ENCODE measurements around the gene SLIT3. TPM values are rescaled to one million over a fixed set of nuclear protein-coding genes. Genes with fewer than 3 reads are reported as not detected.
A peak's percentile ranks its signal among the peaks of the same experiment; 100 is the strongest.

The SLIT3 gene
- total RNA-seq, 3 donors from 2014 or later = 30.7 to 103 (median 54.1) TPM

GRCh38 chr5:168765551-168766425, 535.2 kb downstream of the SLIT3 start:
- Histone ChIP-seq H3K27me3 (no peaks in the 10 kb centered on the region), H3K4me3 (no peak overlapping the region), H3K4me1 (no peaks in the 10 kb centered on the region), H3K9me3 (no peaks in the 10 kb centered on the region), H3K36me3 (no peaks in the 10 kb centered on the region), H3K27ac (peak overlapping the region in 1 of 2 donors; percentile 48)
- intact Hi-C loops (cut with DNase I; ENCODE audit: low total_unique reads) = no loop called here
- TF ChIP-seq POLR2A (IDR thresholded peaks at IDR 0.05) (no peak), CTCF (IDR thresholded peaks at IDR 0.05) (no peak), POLR2AphosphoS5 (IDR thresholded peaks at IDR 0.05) (no peak)
- no peak for DNase-seq (ENCODE audit: low spot score in 2 of 2)

- intact Hi-C loops (cut with DNase I; ENCODE audit: low total_unique reads) = no loop called here
- Histone ChIP-seq H3K9me3 (no peaks in the 10 kb centered on the region), H3K4me3 (no peak overlapping the region), H3K27me3 (no peaks in the 10 kb centered on the region), H3K36me3 (no peaks in the 10 kb centered on the region), H3K27ac (no peak overlapping the region), H3K4me1 (no peaks in the 10 kb centered on the region)
- DNase-seq (ENCODE audit: low spot score in 2 of 2) = no peak
- no peak for TF ChIP-seq POLR2A (IDR thresholded peaks at IDR 0.05)
- TF ChIP-seq CTCF (IDR thresholded peaks at IDR 0.05) = no peak
- TF ChIP-seq POLR2AphosphoS5 (IDR thresholded peaks at IDR 0.05) = no peak
Measured at GRCh38 chr5:168765086-168765550, 535.8 kb downstream of the SLIT3 start.

- intact Hi-C loops (cut with DNase I; ENCODE audit: low total_unique reads) = no loop called here
- no peaks in the 10 kb centered on the region for H3K36me3 ChIP-seq
- TF ChIP-seq CTCF (IDR thresholded peaks at IDR 0.05) (no peak), POLR2A (IDR thresholded peaks at IDR 0.05) (no peak), POLR2AphosphoS5 (IDR thresholded peaks at IDR 0.05) (no peak)
Measured at GRCh38 chr5:168756453-168757391, 544.2 kb downstream of the SLIT3 start.

GRCh38 chr5:168755548-168756093, 545.3 kb downstream of the SLIT3 start:
- TF ChIP-seq CTCF (IDR thresholded peaks at IDR 0.05) = no peak
- no peak for TF ChIP-seq POLR2AphosphoS5 (IDR thresholded peaks at IDR 0.05)
- TF ChIP-seq POLR2A (IDR thresholded peaks at IDR 0.05) = no peak
- Histone ChIP-seq H3K9me3 (no peaks in the 10 kb centered on the region), H3K4me3 (no peak overlapping the region), H3K36me3 (no peaks in the 10 kb centered on the region), H3K4me1 (no peaks in the 10 kb centered on the region), H3K27ac (no peak overlapping the region), H3K27me3 (no peaks in the 10 kb centered on the region)
- intact Hi-C loops (cut with DNase I; ENCODE audit: low total_unique reads) = no loop called here
- no peak for DNase-seq (ENCODE audit: low spot score in 2 of 2)

More at GRCh38 chr5:168756453-168757391, 544.2 kb downstream of the SLIT3 start:
- Histone ChIP-seq H3K27ac (no peak overlapping the region), H3K27me3 (no peaks in the 10 kb centered on the region), H3K4me3 (no peak overlapping the region), H3K9me3 (no peaks in the 10 kb centered on the region), H3K4me1 (no peaks in the 10 kb centered on the region)
- no peak for DNase-seq (ENCODE audit: low spot score in 2 of 2)

All from breast epithelium (tissue), 4 donors.